GM21360 (cell line): ENCODE measurements around the gene POGLUT3.
A peak's percentile ranks its signal among the peaks of the same experiment; 100 is the strongest.

Source experiments
- ATAC-seq: cut with Tn5 transposase; IDR thresholded peaks from one replicate; pipeline ENCODE4 v1.9.1; 2021; ENCODE audit warnings: mild to moderate bottlenecking, moderate library complexity; ENCODE audit not compliant: unreplicated experiment

POGLUT3 gene

GRCh38 chr11:108500721-108501120 lies 2.5 kb upstream of the POGLUT3 start:
- ATAC-seq: no peak

GRCh38 chr11:108500169-108500568 lies 2.0 kb upstream of the POGLUT3 start:
- no peak for ATAC-seq

DNA sequence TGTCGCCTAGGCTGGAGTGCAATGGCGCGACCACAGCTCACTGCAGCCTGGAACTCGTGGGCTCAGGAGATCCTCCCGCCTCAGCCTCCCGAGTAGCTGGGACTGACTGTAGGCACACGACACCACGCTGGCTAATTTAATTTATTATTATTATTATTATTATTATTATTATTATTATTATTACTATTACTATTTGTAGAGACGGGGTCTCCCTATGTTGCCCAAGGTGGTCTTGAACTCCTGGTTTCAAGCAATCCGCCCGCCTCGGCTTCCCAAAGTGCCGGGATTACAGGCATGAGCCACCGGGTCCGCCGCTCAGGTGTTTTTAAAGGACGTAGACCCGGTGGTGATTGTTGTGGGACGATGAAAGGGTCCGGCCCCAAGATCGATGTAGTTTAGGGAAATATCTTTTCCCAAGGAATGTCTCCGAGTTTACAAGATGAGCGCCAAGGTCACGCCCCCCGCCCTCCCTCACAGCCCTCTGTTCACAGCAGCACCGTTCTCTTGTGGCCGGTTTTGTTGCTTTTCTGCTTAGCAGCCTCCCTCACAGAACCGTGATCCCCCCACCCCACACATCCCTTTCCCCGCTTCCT lies 728 bp upstream of the POGLUT3 start:
- ATAC-seq: no peak

- ATAC-seq: peak; percentile 45
Observed at GRCh38 chr11:108497317-108498045, 703 bp downstream of the POGLUT3 start.

DNA sequence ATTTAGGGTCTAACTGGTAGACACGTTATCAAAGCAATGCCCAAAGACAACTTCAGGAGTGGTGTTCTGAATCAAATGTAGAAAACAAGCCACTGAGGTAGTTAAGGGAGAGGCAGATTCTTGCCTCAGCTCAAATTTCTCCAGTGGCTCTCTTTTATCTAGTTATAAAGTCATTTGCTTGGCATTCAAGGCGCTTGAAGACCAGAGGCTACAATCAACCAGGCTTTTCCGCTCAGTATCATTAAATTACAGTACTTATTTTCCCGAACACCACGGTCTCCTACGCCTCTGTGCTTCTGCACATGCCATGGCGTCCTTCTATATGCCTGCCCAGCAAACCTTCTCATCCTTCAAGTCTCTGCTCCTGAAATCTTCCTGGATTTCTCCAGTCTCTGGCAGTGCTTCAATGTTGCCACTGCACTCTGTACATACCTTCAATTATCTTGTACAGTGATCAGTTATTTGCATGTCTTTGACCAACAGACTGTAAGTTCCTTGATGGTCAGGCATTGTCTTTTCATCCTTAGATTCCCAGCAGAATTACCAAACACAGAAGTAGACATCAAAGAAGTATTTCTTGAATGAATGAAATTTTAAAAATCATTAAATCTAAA lies 1.4 kb downstream of the POGLUT3 start:
- no peak for ATAC-seq

GRCh38 chr11:108495326-108495725 lies 2.9 kb downstream of the POGLUT3 start:
- no peak for ATAC-seq

GRCh38 chr11:108494182-108494581 lies 4.0 kb downstream of the POGLUT3 start:
- no peak for ATAC-seq

GRCh38 chr11:108491936-108492335 lies 6.2 kb downstream of the POGLUT3 start:
- ATAC-seq: no peak

GRCh38 chr11:108486828-108487227 lies 11.4 kb downstream of the POGLUT3 start:
- ATAC-seq: no peak

- ATAC-seq: no peak
Observed at GRCh38 chr11:108486331-108486730, 11.9 kb downstream of the POGLUT3 start.

GRCh38 chr11:108483163-108483562 lies 15.0 kb downstream of the POGLUT3 start:
- ATAC-seq: no peak

DNA sequence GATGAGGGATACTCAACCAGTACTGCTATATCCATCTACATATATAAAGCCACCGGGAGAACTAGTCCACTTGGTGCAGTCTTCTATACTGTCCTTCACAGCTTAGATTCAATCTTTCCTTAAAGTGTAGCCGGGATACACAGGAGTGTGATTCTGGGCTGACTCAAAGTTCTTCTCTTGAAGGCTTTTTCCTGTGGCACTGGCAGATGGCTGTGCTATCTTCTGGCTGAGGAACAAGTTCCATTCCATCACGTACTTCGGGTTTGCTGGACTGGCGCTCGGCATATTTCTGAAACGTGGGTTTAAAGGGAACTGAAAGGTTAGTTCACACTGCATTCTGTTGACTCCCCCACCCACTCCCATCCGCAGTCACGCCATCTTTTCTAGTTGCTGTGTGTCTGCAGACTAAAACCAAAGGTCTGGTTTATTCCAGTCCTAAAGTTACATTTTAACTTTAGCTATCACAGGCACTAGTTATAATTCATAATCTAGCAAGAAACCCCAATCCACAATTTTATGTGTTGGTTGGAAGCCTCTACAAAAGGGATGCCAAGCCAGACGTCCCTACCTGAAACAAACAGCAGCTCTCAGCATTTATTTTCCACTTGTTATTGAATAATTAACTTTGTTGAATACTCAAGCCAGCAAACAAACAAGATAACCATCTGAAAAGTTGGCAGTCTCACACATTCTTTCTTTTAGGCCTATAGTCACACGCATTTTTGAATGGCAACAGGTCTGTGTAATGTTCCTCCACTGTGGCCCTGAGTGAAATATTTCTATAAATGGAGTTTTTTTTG lies 23.3 kb downstream of the POGLUT3 start:
- ATAC-seq: no peak

DNA sequence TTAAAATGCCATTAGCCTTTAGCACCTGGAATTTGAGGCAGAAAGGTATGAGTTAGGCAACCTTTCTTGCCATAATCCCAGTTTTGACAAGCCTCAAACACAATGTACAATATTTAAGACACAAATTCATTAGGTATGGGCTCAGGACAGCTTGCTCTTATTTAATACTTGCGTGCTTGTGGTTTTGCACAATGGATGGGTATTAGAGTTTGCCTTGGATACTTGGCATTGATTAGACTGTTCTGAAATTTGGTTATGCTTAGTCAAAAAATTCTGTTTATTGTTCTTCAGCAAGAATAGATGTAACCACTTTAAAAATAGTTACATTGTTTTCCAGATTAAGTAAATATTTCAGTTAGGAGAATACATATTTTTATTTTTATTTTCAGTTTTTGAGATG lies 25.5 kb downstream of the POGLUT3 start:
- ATAC-seq: no peak

DNA sequence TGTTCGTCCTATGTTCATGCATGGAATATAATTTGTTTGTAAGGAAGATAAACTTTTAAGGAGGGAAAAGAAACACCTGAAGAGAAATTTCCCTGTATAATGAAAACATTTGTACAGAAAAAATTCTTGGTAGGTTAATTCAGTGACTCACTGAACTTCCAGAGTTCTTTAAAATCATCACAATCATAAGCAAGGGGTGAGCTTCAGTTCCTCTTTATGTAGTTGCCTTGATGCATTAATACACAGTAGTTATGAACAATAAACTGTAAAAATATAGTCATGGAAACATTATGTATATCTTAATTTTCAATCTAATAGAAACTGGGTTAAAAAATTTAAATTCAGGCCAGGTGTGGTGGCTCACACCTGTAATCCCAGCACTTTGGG lies 29.7 kb downstream of the POGLUT3 start:
- ATAC-seq: no peak

DNA sequence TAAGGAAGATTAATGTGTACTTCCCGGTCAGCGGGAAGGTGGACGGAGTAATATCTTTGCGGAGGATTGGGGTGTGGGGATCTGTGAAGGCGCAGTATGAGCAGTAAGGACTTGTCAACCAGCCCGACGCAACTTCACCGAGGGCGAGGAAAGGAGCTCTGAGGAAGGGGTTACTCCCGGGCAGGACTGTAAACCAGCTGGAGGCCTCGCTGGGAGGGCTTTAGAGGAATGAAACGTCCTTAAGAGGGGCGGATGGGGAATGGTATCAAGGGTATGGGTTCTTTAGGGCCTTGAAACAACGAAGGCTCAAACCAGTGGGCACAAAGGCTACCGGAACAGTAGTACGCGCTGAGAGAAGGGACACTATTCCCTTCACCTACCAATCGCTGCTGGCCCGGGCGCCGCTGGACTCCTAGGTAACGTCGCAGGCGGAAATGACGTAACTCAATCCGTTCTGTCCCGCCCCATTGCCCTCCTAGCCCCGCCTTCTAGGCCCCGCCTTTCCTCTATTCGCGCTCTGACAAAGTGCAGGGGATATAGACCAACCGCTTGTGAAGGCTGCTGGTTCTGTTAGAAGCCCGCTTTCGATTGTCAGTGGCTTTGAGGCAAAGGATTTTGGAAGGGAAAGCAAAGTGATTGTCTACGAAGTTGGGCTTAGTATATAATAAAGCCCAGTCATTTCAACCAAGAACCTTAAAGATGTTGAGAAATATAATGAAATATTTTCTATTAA lies 30.9 kb downstream of the POGLUT3 start, which contains the start of gene C11orf65:
C11orf65 (minus strand) TSS at position 439 of the 733 bp plus-strand sequence. CDS start 5,970 bp downstream, outside the sequence.
- peak; percentile 99 for ATAC-seq

- no peak for ATAC-seq
Observed at GRCh38 chr11:108466405-108466804, 31.8 kb downstream of the POGLUT3 start.

GRCh38 chr11:108453207-108453835 lies 44.9 kb downstream of the POGLUT3 start:
- ATAC-seq: no peak
